HAP-1 (cell line): ENCODE measurements around the gene ZCWPW1.
"Not testable (repeated sequence)": the region's sequence is repeated elsewhere in the genome, so short reads cannot be mapped to it uniquely, and the experiment has no call there.

ENCODE experiments used
- DNase-seq, 2 experiments: peaks; one replicate each; pipeline ENCODE4 v3.0.0-alpha.2; 2016 to 2020; ENCODE audit warnings: low spot score in 2 of 2
- H3K27me3 ChIP-seq: fragments of 250-450 bp; sonication (Bioruptor Pico); 2 replicates; pipeline ENCODE4 v1.5.1; 2020; ENCODE audit warnings: low read depth, mild to moderate bottlenecking, moderate library complexity
- H3K36me3 ChIP-seq: fragments of 250-450 bp; sonication (Bioruptor Pico); replicated peaks from 2 replicates; pipeline ENCODE4 v1.5.1; 2020; ENCODE audit warnings: mild to moderate bottlenecking
- H3K4me1 ChIP-seq: fragments of 250-450 bp; sonication (Bioruptor Pico); 2 replicates; pipeline ENCODE4 v1.5.1; 2020; ENCODE audit warnings: mild to moderate bottlenecking
- H3K4me3 ChIP-seq: fragments of 250-450 bp; sonication (Bioruptor Pico); 2 replicates; pipeline ENCODE4 v1.5.1; 2020; ENCODE audit warnings: mild to moderate bottlenecking, moderate library complexity
- H3K9me3 ChIP-seq: fragments of 250-450 bp; sonication (Bioruptor Pico); 2 replicates; pipeline ENCODE4 v1.5.1; 2020; ENCODE audit warnings: mild to moderate bottlenecking, moderate library complexity
- in situ Hi-C: fragments of 300-500 bp; cut with MboI; formaldehyde crosslinking; loops from 3 replicates; pipeline ENCODE4 v1.14.3; 2020; ENCODE audit warnings: low sequenced_read_pairs, inconsistent platforms, mixed read lengths

The ZCWPW1 gene

GRCh38 chr7:100466653-100467605, 38.4 kb upstream of the ZCWPW1 start:
- Histone ChIP-seq H3K27me3 (no peaks in the 10 kb centered on the region), H3K4me1 (no peaks in the 10 kb centered on the region), H3K36me3 (no peaks in the 10 kb centered on the region; the same call in 1 of the 2 replicates), H3K9me3 (no peaks in the 10 kb centered on the region), H3K4me3 (no peak overlapping the region)
- in situ Hi-C loops = loop anchor here (10.0 kb wide), 1 partner anchor 98 kb away; no protein-coding TSS in a partner anchor
- DNase-seq = no peak

GRCh38 chr7:100465702-100466311, 37.3 kb upstream of the ZCWPW1 start:
- no peak overlapping the region for H3K4me3 ChIP-seq
- DNase-seq = peak; percentile 46 to 57
- no peaks in the 10 kb centered on the region for H3K9me3 ChIP-seq
- in situ Hi-C loops = loop anchor here (10.0 kb wide), 1 partner anchor 99 kb away; no protein-coding TSS in a partner anchor
- H3K27me3 ChIP-seq = no peaks in the 10 kb centered on the region
- no peaks in the 10 kb centered on the region; the same call in 1 of the 2 replicates for H3K36me3 ChIP-seq
- no peaks in the 10 kb centered on the region for H3K4me1 ChIP-seq

DNA sequence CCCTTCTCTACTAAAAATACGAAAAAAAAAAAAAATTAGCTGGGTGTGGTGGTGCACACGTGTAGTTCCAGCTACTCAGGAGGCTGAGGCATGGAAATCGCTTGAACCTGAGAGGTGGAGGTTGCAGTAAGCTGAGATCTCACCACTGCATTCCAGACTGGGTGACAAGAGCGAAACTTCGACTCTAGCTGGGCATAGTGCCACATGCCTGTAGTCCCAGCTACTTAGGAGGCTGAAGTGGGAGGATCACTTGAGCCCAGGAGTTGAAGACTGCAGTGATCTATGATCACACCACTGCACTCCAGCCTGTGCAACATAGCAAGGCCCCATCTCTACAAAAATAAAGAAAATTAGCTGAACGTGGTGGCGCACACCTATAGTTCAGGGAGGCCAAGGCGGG, 36.8 kb upstream of the ZCWPW1 start:
- Histone ChIP-seq H3K4me1 (no peaks in the 10 kb centered on the region), H3K27me3 (no peaks in the 10 kb centered on the region), H3K9me3 (no peaks in the 10 kb centered on the region), H3K4me3 (no peak overlapping the region), H3K36me3 (no peaks in the 10 kb centered on the region; the same call in 1 of the 2 replicates)
- no peak for DNase-seq
- in situ Hi-C loops = loop anchor here (10.0 kb wide), 1 partner anchor 100 kb away; no protein-coding TSS in a partner anchor

DNA sequence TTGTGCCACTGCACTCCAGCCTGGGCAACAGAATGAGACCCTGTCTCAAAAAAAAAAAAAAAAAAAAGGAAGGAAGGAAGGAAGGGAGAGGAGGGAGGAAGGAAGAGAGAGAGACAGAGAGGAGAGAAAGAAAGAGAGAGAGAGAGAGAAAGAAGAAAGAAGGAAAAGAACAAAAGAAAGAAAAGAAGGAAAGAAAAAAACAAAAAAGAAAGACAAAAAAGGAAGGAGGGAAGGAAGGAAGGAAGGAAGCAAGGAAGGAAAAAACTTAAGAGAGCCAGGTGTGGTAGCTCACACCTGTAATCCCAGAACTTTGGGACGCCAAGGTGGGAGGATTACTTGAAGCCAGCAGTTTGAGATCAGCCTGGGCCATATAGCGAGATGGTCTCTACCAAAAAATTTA, 36.3 kb upstream of the ZCWPW1 start:
- no peaks in the 10 kb centered on the region for H3K27me3 ChIP-seq
- no peaks in the 10 kb centered on the region for H3K36me3 ChIP-seq
- no peaks in the 10 kb centered on the region for H3K4me1 ChIP-seq
- no peak overlapping the region for H3K4me3 ChIP-seq
- no peak for DNase-seq
- in situ Hi-C loops = loop anchor here (10.0 kb wide), 1 partner anchor 100 kb away; no protein-coding TSS in a partner anchor
- H3K9me3 ChIP-seq = no peaks in the 10 kb centered on the region

DNA sequence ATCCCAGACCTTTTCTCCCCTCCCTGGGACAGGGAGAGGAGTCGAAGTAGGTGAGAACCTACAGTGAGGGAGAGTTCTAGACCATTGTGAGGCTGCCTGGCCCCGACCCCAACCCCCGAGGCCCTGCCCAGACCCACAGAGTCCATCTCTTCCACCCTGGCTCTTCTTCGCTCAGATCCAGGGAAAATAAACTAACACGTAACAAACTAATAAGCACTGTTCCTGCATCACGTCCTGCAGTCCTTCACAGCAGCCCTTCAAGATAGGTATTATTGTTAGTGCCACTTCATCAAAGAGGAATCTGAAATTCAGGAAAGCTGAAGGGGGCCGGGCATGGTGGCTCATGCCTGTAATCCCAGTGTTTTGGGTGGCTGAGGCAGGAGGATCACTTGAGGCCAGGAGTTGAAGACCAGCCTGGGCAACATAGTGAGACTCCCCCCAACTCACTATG, 35.7 kb upstream of the ZCWPW1 start, which contains the start of gene SPACDR:
Gene SPACDR (minus strand): TSS at position 51 of the 451 bp plus-strand sequence. CDS start 235 bp downstream, outside the sequence.
- H3K4me3 ChIP-seq = no peak within 1 kb of the TSS
- no peaks in the 10 kb centered on the region for H3K9me3 ChIP-seq
- H3K36me3 ChIP-seq = no peaks in the 10 kb centered on the region
- in situ Hi-C loops = loop anchor here (10.0 kb wide), 1 partner anchor 101 kb away; no protein-coding TSS in a partner anchor
- no peak for DNase-seq
- H3K4me1 ChIP-seq = no peaks in the 10 kb centered on the region
- no peaks in the 10 kb centered on the region for H3K27me3 ChIP-seq

DNA sequence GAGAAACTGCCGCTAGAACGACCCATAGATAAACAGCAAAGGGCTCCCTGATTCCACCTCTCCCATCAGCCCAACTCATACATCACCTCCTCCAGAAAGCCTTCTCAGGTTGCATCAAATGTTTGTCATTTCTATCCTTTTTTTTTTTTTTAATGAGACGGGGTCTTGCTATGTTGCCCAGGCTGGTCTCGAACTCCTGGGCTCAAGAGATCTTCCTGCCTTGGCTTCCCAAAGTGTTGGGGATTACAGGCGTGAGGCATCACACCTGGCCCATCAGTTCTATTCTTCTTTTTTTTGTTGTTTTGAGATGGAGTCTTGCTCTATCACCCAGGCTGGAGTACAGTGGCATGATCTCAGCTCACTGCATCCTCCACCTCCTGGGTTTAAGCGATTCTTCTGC, 28.5 kb upstream of the ZCWPW1 start:
- H3K4me1 ChIP-seq = no peaks in the 10 kb centered on the region
- in situ Hi-C loops = no loop called here
- H3K27me3 ChIP-seq = no peaks in the 10 kb centered on the region
- H3K4me3 ChIP-seq = no peak overlapping the region
- H3K36me3 ChIP-seq = no peaks in the 10 kb centered on the region
- H3K9me3 ChIP-seq = no peaks in the 10 kb centered on the region
- no peak for DNase-seq

DNA sequence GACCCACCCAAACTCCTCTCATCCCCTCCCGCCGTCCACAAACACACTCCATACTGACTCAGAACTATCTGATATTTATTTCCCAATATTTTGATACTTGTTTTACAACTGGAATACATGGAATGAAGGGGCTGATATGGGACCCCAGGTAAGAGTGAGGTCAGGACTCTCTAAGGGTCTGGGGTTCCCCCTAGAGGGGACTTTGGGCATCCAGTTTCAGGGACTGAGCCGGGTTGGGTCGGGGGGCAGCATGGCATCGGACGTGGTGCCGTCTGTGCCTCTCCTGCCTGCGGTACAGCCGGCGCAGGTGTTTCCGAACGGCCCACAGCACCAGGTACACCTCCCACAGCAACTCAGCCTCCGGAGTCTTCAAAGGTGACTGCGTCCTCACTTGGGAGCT, 28.1 kb upstream of the ZCWPW1 start:
- no peaks in the 10 kb centered on the region for H3K9me3 ChIP-seq
- no peak overlapping the region for H3K4me3 ChIP-seq
- no peaks in the 10 kb centered on the region for H3K36me3 ChIP-seq
- no peaks in the 10 kb centered on the region for H3K4me1 ChIP-seq
- no peak for DNase-seq
- H3K27me3 ChIP-seq = no peaks in the 10 kb centered on the region
- in situ Hi-C loops = no loop called here

GRCh38 chr7:100455206-100455605, 26.7 kb upstream of the ZCWPW1 start:
- in situ Hi-C loops = no loop called here
- H3K27me3 ChIP-seq = no peaks in the 10 kb centered on the region

GRCh38 chr7:100453854-100454253, 25.4 kb upstream of the ZCWPW1 start:
- in situ Hi-C loops, H3K9me3 ChIP-seq, H3K4me3 ChIP-seq, H3K27me3 ChIP-seq, H3K36me3 ChIP-seq, DNase-seq, H3K4me1 ChIP-seq: not testable (repeated sequence)

More at GRCh38 chr7:100455206-100455605, 26.7 kb upstream of the ZCWPW1 start:
- H3K4me1 ChIP-seq = peaks cover 4% of the 10 kb centered on the region; the same call in 1 of the 2 replicates
- DNase-seq = no peak
- H3K4me3 ChIP-seq = no peak overlapping the region
- no peaks in the 10 kb centered on the region for H3K9me3 ChIP-seq
- no peaks in the 10 kb centered on the region for H3K36me3 ChIP-seq

DNA sequence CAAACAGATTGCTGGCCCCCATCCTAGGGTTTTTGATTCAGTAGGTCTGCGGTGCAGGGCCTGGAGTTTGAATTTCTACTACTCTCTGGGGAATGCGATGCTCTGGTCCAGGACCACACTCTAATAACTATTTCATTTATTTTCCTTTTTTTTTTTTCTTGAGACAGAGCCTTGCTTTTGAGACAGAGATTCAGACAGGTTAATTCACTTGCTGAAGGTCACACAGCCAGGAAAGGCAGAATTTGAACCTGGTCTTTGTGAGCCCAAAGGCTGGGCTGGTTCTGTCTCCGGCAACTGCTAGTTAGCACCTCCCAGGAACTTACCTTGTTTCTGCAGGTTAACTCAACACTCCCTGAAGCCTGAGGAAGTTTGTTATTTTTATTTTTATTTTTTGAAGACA, 24.0 kb upstream of the ZCWPW1 start:
- in situ Hi-C loops = no loop called here
- Histone ChIP-seq H3K4me3 (no peak overlapping the region), H3K4me1 (peaks cover 5% of the 10 kb centered on the region; the same call in 1 of the 2 replicates), H3K36me3 (no peaks in the 10 kb centered on the region), H3K9me3 (no peaks in the 10 kb centered on the region), H3K27me3 (no peaks in the 10 kb centered on the region)
- no peak for DNase-seq

- in situ Hi-C loops = no loop called here
- Histone ChIP-seq H3K9me3 (no peaks in the 10 kb centered on the region), H3K4me1 (peaks cover 5% of the 10 kb centered on the region; the same call in 1 of the 2 replicates), H3K27me3 (no peaks in the 10 kb centered on the region), H3K36me3 (no peaks in the 10 kb centered on the region), H3K4me3 (no peak overlapping the region)
- no peak for DNase-seq
Measured at GRCh38 chr7:100449190-100449795, 20.8 kb upstream of the ZCWPW1 start.

DNA sequence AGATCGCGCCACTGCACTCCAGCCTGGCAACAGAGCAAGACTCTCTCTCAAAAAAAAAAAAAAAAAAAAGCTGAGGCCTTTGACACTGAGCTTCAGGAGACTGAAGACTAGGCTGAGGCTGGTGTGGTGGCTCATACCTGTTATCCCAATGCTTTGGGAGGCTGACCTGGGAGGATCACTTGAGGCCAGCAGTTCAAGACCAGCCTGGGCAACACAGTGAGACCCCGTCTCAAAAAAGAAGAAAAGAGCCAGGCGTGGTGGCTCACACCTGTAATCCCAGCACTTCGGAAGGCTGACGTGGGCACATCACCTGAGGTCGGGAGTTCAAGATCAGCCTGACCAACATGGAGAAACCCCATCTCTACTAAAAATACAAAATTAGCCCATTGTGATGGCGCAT, 18.9 kb upstream of the ZCWPW1 start:
- H3K4me1 ChIP-seq, in situ Hi-C loops: not testable (repeated sequence)

DNA sequence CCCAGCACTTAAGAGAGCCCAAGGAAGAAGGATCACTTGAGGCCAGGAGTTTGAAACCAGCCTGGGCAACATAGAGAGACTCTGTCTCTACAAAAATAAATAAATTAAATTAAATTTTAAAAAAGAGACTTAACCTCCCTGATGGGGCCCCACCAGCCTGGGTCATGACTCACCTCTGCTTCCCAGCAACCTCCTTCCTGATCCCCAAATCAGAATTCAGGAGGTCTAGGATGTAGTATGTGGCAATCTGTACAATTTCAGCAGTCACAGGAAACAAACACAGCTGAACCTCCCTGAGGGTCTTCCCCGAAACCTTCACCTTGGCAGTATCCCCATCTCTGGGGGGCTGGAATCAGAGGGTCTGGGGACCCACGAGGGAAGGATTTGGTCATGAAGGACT, 17.5 kb upstream of the ZCWPW1 start:
- Histone ChIP-seq H3K9me3 (no peaks in the 10 kb centered on the region), H3K36me3 (no peaks in the 10 kb centered on the region), H3K4me1 (peaks cover 5% of the 10 kb centered on the region; the same call in 1 of the 2 replicates), H3K27me3 (no peaks in the 10 kb centered on the region), H3K4me3 (no peak overlapping the region)
- DNase-seq = no peak
- in situ Hi-C loops = no loop called here

More for the DNA sequence above, 18.9 kb upstream of the ZCWPW1 start:
- not testable (repeated sequence) for H3K27me3 ChIP-seq, H3K36me3 ChIP-seq, DNase-seq, H3K4me3 ChIP-seq, H3K9me3 ChIP-seq
